Measurements from ENCODE around the gene GNAZ.

GNAZ gene

DNA sequence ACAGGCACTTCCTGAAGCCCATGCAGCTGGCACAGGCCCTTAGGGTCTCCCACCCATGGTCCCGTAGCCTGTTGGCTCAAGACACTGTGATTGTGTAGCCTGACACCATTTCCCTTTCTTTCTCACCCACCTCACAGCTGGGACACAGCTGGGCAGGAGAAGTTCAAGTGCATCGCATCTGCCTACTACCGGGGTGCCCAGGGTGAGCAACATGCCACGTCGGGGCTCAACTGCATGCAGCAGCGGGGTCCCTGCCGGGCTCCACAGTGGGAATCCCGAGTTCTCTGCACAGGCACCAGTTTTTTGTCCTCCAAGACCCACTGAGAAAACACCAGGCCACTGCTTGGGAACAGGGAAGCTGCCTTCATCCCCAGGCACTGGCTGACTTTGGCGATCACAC is 85.5 kb downstream of the GNAZ start:
- TF ChIP-seq POLR2A (IDR thresholded peaks at IDR 0.05; ENCODE audit: low read depth, low read length) = no peak
- no peak for FAIRE-seq

GRCh38 chr22:23156286-23156685 is 86.0 kb downstream of the GNAZ start:
- TF ChIP-seq POLR2A (IDR thresholded peaks at IDR 0.05; ENCODE audit: low read depth, low read length) = no peak
- FAIRE-seq (no peak), DNase-seq (ENCODE audit: insufficient read length, low spot score) (no peak)

More for the DNA sequence above, 85.5 kb downstream of the GNAZ start:
- DNase-seq (ENCODE audit: insufficient read length, low spot score) = no peak

GRCh38 chr22:23157560-23158515 is 87.5 kb downstream of the GNAZ start:
- no peak for TF ChIP-seq POLR2A (IDR thresholded peaks at IDR 0.05; ENCODE audit: low read depth, low read length)
- FAIRE-seq (no peak), DNase-seq (ENCODE audit: insufficient read length, low spot score) (no peak)

DNA sequence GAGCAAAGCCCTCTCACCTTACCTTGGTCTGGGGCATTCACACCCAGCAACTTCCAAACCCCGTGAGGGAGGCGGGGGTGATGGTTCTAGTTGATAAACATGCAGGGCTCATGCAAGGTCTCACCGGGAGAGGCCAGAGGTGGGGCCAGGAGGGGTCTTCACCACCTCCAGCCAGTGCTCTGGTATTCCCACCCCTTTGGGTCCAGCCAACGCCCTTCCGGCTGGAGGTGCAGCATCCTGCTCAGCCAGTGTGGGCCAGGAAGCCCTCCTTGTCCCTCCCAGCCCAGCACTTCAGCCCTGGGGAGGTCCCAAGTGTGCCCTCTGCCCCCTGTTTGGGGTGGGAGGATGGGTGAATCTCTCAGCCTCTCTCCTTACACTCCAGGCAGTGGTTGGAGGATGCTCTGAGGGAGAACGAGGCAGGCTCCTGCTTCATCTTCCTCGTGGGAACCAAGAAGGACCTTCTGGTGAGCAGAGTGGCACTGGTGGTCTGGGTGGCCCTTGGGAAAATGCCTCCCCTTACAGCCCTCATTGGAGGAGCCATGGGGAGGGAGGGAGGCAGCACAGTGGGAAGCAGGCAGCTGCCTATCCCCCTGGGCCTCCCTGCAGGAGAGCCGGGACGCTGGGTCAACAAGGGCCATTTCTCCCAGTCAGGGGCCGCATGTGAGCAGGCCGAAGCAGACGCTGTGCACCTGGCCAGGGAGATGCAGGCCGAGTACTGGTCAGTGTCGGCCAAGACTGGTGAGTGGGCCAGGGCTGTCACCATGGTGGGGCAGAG is 88.4 kb downstream of the GNAZ start:
- FAIRE-seq (no peak), DNase-seq (ENCODE audit: insufficient read length, low spot score) (no peak)
- no peak for TF ChIP-seq POLR2A (IDR thresholded peaks at IDR 0.05; ENCODE audit: low read depth, low read length)

DNA sequence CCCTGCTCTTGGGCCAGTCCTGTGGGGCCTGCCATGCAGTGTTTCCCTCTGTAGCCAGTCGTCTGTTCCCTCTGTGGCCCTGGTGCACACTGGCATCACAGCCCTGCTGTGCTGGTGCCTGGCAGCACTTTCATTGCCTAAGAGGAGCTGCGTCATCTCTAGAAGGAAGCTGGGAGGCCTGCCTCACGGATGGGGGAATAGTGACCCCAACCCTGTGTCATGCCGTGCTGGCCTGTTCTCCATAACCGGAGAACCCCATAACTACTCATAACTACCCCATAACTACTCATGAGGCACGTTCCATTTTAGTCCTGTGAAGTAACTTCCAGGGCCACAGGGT is 88.9 kb downstream of the GNAZ start:
- TF ChIP-seq POLR2A (IDR thresholded peaks at IDR 0.05; ENCODE audit: low read depth, low read length) = no peak
- DNase-seq (ENCODE audit: insufficient read length, low spot score) (no peak), FAIRE-seq (no peak)

GRCh38 chr22:23161029-23161428 is 90.7 kb downstream of the GNAZ start:
- FAIRE-seq (no peak), DNase-seq (ENCODE audit: insufficient read length, low spot score) (no peak)
- no peak for TF ChIP-seq POLR2A (IDR thresholded peaks at IDR 0.05; ENCODE audit: low read depth, low read length)

- TF ChIP-seq POLR2A (IDR thresholded peaks at IDR 0.05; ENCODE audit: low read depth, low read length) = no peak
- no peak for FAIRE-seq
Observed at GRCh38 chr22:23161574-23161973, 91.3 kb downstream of the GNAZ start.

DNA sequence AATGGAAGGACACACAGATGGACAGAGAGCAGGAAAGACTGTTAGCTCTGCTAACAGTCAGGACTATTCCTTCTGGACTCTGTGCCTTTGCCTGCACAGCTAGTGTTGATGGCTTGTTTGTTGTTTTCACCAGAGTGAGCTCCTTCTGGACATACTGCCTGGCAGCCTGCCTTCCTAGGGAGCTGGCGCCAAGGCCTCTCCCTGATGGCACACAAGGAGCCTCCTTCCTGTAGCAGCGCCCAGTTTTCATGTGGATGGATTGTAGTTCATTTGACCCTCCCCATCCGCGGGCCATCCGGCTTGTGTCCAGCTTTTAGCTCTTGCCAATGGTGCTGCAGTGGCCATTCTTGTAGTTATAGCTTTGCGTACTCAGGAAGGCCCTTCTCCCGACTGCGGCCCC is 93.3 kb downstream of the GNAZ start:
- no peak for TF ChIP-seq POLR2A (IDR thresholded peaks at IDR 0.05; ENCODE audit: low read depth, low read length)
- no peak for DNase-seq (ENCODE audit: insufficient read length, low spot score)
- FAIRE-seq = no peak

More at GRCh38 chr22:23161574-23161973, 91.3 kb downstream of the GNAZ start:
- no peak for DNase-seq (ENCODE audit: insufficient read length, low spot score)

- TF ChIP-seq POLR2A (IDR thresholded peaks at IDR 0.05; ENCODE audit: low read depth, low read length) = no peak
- DNase-seq (ENCODE audit: insufficient read length, low spot score) (no peak), FAIRE-seq (no peak)
Observed at GRCh38 chr22:23164091-23164490, 93.8 kb downstream of the GNAZ start.

GRCh38 chr22:23166042-23166831 is 95.9 kb downstream of the GNAZ start:
- no peak for FAIRE-seq
- no peak for DNase-seq (ENCODE audit: insufficient read length, low spot score)
- no peak for TF ChIP-seq POLR2A (IDR thresholded peaks at IDR 0.05; ENCODE audit: low read depth, low read length)

- TF ChIP-seq POLR2A (IDR thresholded peaks at IDR 0.05; ENCODE audit: low read depth, low read length) = no peak
- DNase-seq (ENCODE audit: insufficient read length, low spot score) (no peak), FAIRE-seq (no peak)
Observed at GRCh38 chr22:23166841-23167616, 96.7 kb downstream of the GNAZ start.

DNA sequence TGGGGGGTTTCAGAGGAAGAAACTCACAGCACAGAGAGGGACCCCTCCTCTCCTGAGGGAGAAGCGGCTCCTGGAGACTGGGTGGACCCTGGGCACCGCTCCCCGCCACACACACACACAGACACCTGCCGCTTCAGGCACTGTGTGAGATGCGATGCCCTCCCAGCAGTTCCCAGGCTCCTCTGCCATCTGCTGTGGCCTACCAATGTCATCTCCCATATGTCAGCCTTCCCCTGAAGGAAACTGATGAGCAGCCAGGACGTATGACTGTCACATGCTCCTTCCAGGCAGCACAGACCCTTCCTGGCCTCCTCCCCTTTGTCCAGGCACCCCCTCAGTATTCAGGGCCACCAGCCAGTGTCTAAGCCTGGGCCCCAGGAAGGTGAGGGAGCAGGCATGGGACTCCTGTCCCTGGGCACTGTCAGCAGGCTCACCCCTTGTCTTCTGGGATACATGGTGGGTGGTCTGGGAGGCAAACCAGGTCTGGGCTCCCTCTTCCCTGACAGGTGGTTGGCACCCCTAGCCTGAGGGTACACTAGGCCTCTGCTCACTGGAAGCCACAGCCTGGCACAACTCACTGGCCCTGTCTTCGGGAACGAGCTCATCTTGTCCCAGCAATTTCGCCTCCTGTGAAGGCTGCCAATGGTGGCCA is 98.2 kb downstream of the GNAZ start:
- DNase-seq (ENCODE audit: insufficient read length, low spot score) (no peak), FAIRE-seq (no peak)
- TF ChIP-seq POLR2A (IDR thresholded peaks at IDR 0.05; ENCODE audit: low read depth, low read length) = no peak

GRCh38 chr22:23169043-23169406 is 98.7 kb downstream of the GNAZ start:
- no peak for TF ChIP-seq POLR2A (IDR thresholded peaks at IDR 0.05; ENCODE audit: low read depth, low read length)
- no peak for FAIRE-seq

More at GRCh38 chr22:23169043-23169406, 98.7 kb downstream of the GNAZ start:
- no peak for DNase-seq (ENCODE audit: insufficient read length, low spot score)
